DOHH2 (cell line): ENCODE measurements around the gene PRKN.
"Not testable (repeated sequence)": the region's sequence is repeated elsewhere in the genome, so short reads cannot be mapped to it uniquely, and the experiment has no call there.

Source experiments
- H3F3A ChIP-seq: fragments of 200-600 bp; sonication (generic), shearing (Covaris generic); 2 replicates; pipeline ENCODE4 v1.6.0; 2016; ENCODE audit warnings: antibody characterized with exemption, mild to moderate bottlenecking; ENCODE audit not compliant: control insufficient read depth, insufficient read depth
- H3K27ac ChIP-seq: fragments of 200-600 bp; sonication (generic); 2 replicates; pipeline ENCODE4 v1.5.1; 2014; ENCODE audit warnings: low read depth, mild to moderate bottlenecking, low read length, moderate library complexity
- H3K27me3 ChIP-seq: fragments of 200-600 bp; sonication (generic); 2 replicates; pipeline ENCODE4 v1.6.1; 2014; ENCODE audit warnings: mild to moderate bottlenecking, low read length, mixed read lengths; ENCODE audit not compliant: control insufficient read depth
- H3K36me3 ChIP-seq: fragments of 200-600 bp; sonication (generic); 2 replicates; pipeline ENCODE4 v1.6.1; 2014; ENCODE audit warnings: mild to moderate bottlenecking, low read length, moderate library complexity, mixed read lengths; ENCODE audit not compliant: control insufficient read depth
- H3K4me1 ChIP-seq: fragments of 200-600 bp; sonication (generic); 2 replicates; pipeline ENCODE4 v1.6.1; 2014; ENCODE audit warnings: mild to moderate bottlenecking, low read length, mixed read lengths; ENCODE audit not compliant: control insufficient read depth
- H3K4me2 ChIP-seq: fragments of 200-600 bp; sonication (generic); 2 replicates; pipeline ENCODE4 v1.6.0; 2014; ENCODE audit warnings: mild to moderate bottlenecking, low read length, moderate library complexity
- H3K4me3 ChIP-seq: fragments of 200-600 bp; sonication (generic); 2 replicates; pipeline ENCODE4 v1.5.1; 2014; ENCODE audit warnings: mild to moderate bottlenecking, low read length, mixed read lengths
- H3K79me2 ChIP-seq: fragments of 200-600 bp; sonication (generic); 2 replicates; pipeline ENCODE4 v1.6.1; 2014; ENCODE audit warnings: mild to moderate bottlenecking, low read length, mixed read lengths; ENCODE audit not compliant: control insufficient read depth
- H3K9me2 ChIP-seq: fragments of 200-600 bp; sonication (generic); replicated peaks from 2 replicates; pipeline ENCODE4 v1.6.1; 2014; ENCODE audit warnings: mild to moderate bottlenecking, low read length, mixed read lengths; ENCODE audit not compliant: control insufficient read depth
- H3K9me3 ChIP-seq: fragments of 200-600 bp; sonication (generic); 2 replicates; pipeline ENCODE4 v1.6.1; 2014; ENCODE audit warnings: antibody characterized with exemption, low read length, mixed read lengths; ENCODE audit not compliant: control insufficient read depth, insufficient read depth
- H4K20me1 ChIP-seq: fragments of 200-600 bp; sonication (generic); 2 replicates; pipeline ENCODE4 v1.6.0; 2014; ENCODE audit warnings: low read depth, mild to moderate bottlenecking, antibody characterized with exemption, low read length, moderate library complexity; ENCODE audit not compliant: control insufficient read depth, insufficient read depth
- CTCF ChIP-seq: fragments of 200-600 bp; sonication (generic); IDR thresholded peaks from one replicate; pipeline ENCODE4 v1.5.1; 2014; ENCODE audit warnings: antibody characterized with exemption, mild to moderate bottlenecking, low read depth, low read length; ENCODE audit not compliant: poor library complexity, severe bottlenecking
- EZH2phosphoT487 ChIP-seq: fragments of 200-600 bp; sonication (generic); IDR thresholded peaks from 2 replicates; pipeline ENCODE4 v1.6.1; 2017; ENCODE audit warnings: borderline replicate concordance, mild to moderate bottlenecking, antibody characterized with exemption, low read length, moderate library complexity, mixed read lengths

Gene PRKN

GRCh38 chr6:162538643-162539064 is 188.9 kb downstream of the PRKN start:
- H3K27ac ChIP-seq: no peak overlapping the region
- H3F3A ChIP-seq: no peaks in the 10 kb centered on the region
- H3K4me3 ChIP-seq: no peak overlapping the region

GRCh38 chr6:162533009-162533400 is 194.6 kb downstream of the PRKN start:
- Histone ChIP-seq H3K4me2 (no peak overlapping the region), H4K20me1 (no peaks in the 10 kb centered on the region), H3K79me2 (no peaks in the 10 kb centered on the region), H3K36me3 (no peaks in the 10 kb centered on the region), H3K9me2 (no peaks in the 10 kb centered on the region), H3K27me3 (no peaks in the 10 kb centered on the region), H3K9me3 (no peaks in the 10 kb centered on the region), H3K4me1 (no peaks in the 10 kb centered on the region), H3K27ac (no peak overlapping the region), H3F3A (no peaks in the 10 kb centered on the region), H3K4me3 (no peak overlapping the region)
- TF ChIP-seq EZH2phosphoT487 (no peak), CTCF (no peak)

More at GRCh38 chr6:162538643-162539064, 188.9 kb downstream of the PRKN start:
- Histone ChIP-seq H3K79me2 (no peaks in the 10 kb centered on the region), H3K4me2 (no peak overlapping the region), H3K9me3 (peaks cover 2% of the 10 kb centered on the region; the same call in 1 of the 2 replicates), H3K4me1 (no peaks in the 10 kb centered on the region), H3K9me2 (no peaks in the 10 kb centered on the region), H3K27me3 (no peaks in the 10 kb centered on the region), H3K36me3 (no peaks in the 10 kb centered on the region), H4K20me1 (no peaks in the 10 kb centered on the region)
- TF ChIP-seq CTCF (no peak), EZH2phosphoT487 (no peak)

- Histone ChIP-seq H3K4me2 (no peak overlapping the region), H4K20me1 (no peaks in the 10 kb centered on the region), H3K9me2 (no peaks in the 10 kb centered on the region)
Observed at GRCh38 chr6:162532283-162533008, 195.1 kb downstream of the PRKN start.

GRCh38 chr6:162531391-162531790 is 196.2 kb downstream of the PRKN start:
- H3K4me2 ChIP-seq, H3F3A ChIP-seq, H3K36me3 ChIP-seq, H3K9me2 ChIP-seq, H3K27ac ChIP-seq, H3K79me2 ChIP-seq, H3K4me1 ChIP-seq, H3K9me3 ChIP-seq, H3K4me3 ChIP-seq, H4K20me1 ChIP-seq, H3K27me3 ChIP-seq: not testable (repeated sequence)

More at GRCh38 chr6:162532283-162533008, 195.1 kb downstream of the PRKN start:
- Histone ChIP-seq H3K36me3 (no peaks in the 10 kb centered on the region), H3F3A (no peaks in the 10 kb centered on the region), H3K27me3 (no peaks in the 10 kb centered on the region), H3K9me3 (no peaks in the 10 kb centered on the region), H3K4me3 (no peak overlapping the region), H3K4me1 (no peaks in the 10 kb centered on the region), H3K79me2 (no peaks in the 10 kb centered on the region), H3K27ac (no peak overlapping the region)
- TF ChIP-seq CTCF: no peak
- no peak for TF ChIP-seq EZH2phosphoT487
